Measurements from ENCODE around the gene DIPK1C.

The DIPK1C gene

GRCh38 chr18:74480149-74480651 lies 23.1 kb upstream of the DIPK1C start:
- DNase-seq = no peak

DNA sequence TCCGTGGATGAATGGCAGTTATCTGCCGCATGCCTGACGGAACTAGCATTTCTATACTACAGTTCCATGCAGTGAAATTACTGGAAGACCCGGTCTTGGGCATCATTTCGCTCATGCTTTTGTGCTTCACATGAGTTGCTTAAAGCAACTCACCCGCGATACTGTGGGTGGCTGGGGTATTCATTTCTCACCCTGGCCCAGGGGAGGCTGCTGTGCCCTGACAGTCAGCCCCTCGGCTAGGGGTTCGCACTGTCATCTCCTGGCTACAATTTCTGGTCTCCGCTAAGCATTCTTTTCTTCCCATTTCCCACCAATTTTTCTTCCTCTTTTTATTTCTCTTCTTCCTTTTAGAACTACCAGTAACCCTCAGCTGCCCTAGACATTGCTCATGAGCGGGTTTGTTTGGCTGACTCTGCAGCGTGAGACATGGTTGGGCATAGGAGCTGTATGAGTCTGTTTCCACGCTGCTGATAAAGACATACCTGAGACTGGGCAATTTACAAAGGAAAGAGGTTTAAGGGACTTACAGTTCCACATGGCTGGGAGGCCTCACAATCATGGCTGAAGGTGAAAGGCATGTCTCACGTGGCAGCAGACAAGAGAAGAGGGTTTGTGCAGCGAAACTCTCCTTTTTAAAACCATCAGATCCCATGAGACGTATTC lies 22.5 kb upstream of the DIPK1C start:
- DNase-seq = no peak

DNA sequence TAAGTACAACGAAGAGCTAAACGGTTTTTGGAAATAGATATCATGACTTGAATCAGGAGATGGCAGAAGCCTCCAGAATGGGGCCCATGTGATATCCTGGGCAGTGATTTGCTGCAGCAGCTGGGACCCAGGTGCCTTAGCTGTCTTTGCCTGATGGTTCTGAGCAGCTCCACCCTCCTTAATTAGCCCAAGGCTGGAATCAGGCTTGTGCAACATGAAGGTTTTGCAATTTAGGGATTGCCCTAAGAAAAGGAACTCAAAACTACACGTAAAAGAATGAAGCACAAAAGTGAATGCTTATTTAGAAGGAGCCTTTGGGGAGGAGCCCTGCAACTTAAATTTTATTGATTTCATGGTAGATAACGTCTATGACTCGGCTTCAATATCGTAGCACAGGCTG lies 21.8 kb upstream of the DIPK1C start:
- no peak for DNase-seq

DNA sequence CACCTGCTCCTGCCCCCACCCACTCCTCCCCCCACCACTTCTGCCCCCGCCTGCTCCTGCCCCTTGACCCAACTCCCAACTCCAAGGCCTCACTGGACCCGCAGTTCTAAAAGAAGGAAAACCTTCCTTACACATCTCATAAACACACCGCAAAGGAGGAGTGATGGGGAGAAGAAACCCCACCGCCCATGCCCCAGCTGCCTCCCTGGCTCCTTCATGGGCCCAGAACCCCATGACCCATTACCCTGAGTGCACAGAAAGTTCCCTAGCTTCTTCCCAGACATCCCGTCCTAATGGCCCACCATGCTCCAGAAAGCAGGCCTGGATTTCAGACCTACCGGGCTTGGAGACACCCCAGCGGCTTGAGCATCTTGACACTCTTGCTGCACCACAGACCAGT lies 21.2 kb upstream of the DIPK1C start:
- no peak for DNase-seq

GRCh38 chr18:74477771-74478170 lies 20.7 kb upstream of the DIPK1C start:
- DNase-seq = no peak

- peak; percentile 57 for DNase-seq
Observed at GRCh38 chr18:74476140-74476539, 19.0 kb upstream of the DIPK1C start.

DNA sequence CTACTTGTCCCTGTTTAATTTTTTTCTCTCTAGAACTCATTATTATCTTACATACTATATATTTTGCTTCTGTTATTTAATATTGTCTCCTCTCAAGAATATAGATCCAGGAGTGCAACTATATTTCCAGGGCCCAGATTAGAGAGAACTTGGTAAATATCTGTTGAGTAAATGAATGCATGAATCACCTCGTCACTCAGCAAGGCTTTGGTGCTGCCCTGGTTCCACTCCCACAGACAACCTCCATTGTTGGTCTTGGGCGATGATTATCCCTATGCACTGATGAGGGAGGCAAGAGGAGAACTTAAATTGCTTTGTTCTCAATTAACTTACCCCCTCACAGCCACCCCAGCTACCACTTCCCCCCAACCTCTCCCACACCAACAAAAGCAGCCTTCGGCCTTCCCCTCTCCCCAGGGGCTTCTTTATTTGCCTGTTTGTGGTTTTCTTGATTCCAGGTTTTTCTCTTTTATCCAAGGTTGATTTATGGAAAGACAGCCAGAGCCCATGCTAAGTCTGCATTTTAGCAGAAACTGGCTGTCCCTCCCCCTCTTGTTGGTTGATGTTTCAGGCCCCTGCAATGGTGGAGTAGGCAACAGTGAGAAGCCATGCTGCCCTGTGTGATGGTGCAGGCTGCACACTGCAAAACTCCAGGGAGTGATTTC lies 17.0 kb upstream of the DIPK1C start:
- DNase-seq = no peak

GRCh38 chr18:74472312-74472711 lies 15.2 kb upstream of the DIPK1C start:
- no peak for DNase-seq

- DNase-seq = no peak
Observed at GRCh38 chr18:74468547-74469061, 11.5 kb upstream of the DIPK1C start.

DNA sequence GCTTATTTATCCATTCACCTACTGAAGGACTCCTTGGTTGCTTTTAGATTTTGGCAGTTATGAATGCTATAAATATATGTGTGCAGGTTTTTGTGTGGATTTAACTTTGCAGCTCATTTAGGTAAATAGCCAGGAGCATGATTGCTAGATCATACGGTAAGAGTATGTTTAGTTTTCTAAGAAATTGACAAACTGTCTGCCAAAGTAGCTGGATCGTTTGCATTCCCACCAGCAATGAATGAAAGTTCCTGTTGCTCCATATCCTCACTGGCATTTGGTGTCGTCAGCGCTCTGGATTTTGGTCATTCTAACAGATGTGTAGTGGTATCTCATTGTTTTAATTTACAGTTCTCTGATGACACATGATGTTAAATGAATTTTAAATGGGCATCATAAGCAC lies 8.7 kb upstream of the DIPK1C start:
- no peak for DNase-seq

DNA sequence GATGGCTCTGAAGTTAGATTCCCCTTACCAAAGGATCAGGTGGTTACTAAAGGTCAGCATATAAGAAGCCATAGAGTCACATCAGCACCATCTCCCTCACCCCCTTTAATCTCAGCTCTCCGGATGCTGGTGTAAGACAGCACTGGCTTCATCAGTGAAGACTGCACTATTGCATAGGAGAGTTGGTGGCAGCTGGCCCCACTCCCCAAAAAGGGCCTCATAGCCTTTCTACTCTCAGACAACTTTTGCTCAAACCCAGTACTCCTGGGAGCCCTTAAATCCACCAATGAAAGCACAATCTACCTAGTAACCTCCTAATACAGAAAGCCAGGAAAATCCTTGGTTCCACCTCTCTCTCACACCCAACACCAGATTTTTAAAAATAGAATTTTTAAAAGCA lies 6.9 kb upstream of the DIPK1C start:
- DNase-seq = no peak

DNA sequence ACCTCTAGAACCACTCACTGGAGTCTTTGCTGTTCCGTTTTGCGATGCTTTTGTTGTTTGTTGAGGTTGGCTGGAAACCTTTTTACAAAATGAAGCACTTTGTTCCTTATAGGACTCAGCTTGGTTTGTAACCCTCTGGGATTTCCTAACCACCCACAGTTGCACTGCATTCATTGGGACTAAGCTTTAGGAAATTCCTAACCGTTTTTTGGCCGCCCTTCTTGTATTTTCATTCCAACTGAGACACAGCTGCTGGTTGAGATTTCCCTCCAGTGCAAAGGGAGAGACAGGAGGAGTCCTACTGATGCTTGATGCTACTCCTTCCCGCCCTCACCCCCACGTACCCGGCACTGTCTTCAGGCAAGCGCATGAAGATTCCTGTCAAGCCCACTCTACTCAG lies 6.1 kb upstream of the DIPK1C start:
- DNase-seq = no peak

GRCh38 chr18:74460825-74461224 lies 3.7 kb upstream of the DIPK1C start:
- DNase-seq = no peak

- DNase-seq = no peak
Observed at GRCh38 chr18:74459889-74460288, 2.8 kb upstream of the DIPK1C start.

DNA sequence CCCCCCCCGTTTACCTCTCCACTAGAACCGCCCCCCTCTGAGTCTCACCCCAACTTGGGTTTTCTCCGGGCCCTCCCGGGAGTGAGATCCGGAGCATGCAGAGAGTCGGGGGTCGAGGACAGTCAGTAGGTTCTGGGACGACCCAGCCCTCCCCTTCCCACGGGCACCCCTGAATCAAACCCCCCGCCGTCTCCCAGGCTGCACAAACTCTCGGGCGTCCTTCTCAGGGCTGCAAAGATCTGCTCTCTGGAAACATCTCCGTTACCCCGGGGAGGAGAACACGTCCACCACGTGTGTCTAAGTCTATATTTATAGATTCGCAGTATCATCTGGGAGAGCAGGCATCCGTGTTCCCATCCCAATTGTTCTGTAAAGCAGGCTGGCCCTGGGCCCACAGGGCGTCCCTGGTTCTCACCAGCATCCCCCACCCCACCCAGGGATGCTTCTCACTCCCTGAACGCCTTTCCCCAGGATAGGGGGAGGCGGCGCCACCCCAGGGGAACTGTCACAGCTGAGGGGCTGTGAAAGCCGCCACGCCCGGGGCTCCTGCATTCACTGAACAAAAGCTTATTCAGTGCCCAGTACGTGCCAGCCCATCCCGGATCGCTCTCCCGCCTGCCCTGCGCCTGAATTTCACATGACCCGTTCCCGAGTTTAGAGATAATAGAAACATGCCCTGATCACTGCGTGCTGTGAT lies 765 bp upstream of the DIPK1C start:
- DNase-seq = no peak

DNA sequence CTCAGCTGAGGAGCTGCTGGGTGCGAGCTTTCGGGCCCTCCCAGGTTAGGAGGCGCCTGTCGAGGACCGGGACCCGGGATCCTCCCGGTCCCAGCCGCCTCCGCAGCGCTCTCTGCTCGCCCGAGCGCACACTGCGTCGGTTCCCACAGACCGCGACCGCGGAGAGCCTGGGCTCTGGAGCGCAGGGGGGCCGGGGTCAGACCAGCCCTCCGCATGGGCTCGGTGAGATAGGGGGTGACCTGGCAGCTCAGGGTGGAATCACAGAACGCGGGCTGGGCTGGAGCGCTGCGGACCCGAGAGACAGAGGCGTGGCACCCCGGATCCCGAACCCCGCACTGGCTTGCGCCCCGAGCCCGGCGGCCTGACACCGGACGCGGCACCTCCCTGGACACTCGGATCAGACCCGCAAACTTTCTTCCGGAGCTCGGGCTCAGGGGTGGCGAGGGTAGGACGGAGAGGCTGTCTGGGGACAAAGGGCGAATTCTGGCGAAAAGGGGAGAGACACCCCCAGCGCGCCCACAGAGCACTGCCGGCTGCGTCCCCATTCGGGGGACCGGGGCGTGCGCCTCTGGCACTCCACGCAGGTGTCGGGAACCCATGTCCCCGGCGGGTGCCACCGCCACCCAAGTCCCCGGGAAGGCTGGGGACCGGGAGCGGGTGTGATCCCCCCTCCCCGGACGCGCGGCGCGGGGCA lies 612 bp downstream of the DIPK1C start:
- DNase-seq = no peak

DNA sequence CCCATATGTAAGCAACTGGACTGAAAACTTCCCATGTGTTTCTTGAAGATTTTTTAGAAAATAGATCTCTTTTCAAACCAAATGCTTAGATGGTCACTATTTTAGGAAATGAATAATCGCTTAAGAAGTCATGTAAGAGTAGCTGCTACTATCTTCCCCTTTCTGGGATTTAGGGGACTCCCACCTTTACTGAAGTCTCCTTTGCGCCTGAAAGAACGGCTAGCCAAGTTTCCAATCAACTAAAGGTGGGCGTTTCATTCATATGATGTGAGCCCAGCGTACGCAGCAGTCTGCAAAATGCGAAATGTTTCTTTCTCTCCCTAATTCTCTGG lies 1.1 kb downstream of the DIPK1C start:
- no peak for DNase-seq

DNA sequence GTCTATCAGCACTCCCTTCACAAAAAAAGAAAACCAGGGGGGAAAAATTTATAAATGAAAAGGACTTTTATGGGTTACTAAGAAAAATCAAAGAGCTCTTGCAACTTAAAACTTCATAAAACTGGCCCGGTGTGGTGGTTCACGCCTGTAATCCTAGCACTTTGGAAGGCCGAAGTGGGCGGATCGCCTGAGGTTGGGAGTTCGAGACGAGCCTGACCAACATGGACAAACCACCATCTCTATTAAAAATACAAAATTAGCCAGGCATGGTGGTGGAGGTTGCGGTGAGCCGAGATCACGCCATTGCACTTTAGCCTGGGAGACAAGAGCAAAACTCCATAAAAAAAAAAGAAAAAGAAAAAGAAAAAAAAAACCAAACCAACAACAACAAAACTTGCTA lies 1.7 kb downstream of the DIPK1C start:
- DNase-seq = no peak

DNA sequence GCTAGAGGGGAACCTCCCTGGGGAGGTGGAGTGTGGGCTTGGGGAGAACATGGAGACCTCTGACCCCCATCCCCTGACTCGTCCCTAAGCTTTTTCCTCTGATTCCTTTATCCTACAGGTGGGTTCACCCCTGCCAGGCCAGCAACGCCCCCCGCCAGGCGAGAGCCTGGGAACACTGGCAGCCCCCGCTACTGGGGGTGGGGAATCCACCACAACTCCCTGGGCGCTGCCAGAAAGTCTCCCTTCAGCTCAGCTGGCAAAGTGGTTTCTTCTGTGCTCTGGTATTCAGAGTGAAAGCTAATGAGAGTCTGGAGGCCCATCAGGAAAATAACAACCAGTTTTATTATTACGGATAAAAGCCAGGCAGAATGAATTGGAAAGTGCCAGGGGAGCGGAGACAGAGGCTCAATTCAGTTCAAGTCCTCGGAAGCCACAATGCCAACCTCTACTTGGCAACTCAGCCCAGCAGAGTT lies 2.8 kb downstream of the DIPK1C start:
- DNase-seq = no peak

DNA sequence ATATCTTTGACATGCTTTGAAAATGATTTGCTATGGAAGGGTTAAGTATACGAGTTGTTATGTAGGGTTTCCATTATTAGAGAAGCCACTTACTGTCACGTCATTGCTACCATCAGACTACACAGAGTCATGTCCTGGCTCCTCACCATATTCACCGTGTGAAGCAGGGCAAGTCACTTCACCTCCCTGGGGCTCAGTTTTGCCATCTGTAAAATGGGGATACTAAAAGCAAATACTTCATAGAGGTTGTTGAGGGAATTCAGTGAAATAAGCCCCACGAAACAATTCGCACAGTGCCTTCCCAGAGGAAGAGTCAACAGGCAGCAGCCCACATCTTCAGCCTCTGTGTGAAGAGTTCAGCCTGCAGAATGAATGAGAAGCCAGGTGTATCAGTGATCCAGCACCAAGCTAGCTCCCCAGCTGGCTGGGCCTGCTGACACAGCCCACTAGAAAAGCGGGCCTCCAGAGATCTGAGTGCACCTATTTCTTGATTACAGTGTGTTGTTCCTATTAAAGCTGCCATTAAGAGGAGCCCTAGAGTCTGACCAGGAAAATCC lies 3.4 kb downstream of the DIPK1C start:
- no peak for DNase-seq

- no peak for DNase-seq
Observed at GRCh38 chr18:74453016-74453566, 4.0 kb downstream of the DIPK1C start.

DNA sequence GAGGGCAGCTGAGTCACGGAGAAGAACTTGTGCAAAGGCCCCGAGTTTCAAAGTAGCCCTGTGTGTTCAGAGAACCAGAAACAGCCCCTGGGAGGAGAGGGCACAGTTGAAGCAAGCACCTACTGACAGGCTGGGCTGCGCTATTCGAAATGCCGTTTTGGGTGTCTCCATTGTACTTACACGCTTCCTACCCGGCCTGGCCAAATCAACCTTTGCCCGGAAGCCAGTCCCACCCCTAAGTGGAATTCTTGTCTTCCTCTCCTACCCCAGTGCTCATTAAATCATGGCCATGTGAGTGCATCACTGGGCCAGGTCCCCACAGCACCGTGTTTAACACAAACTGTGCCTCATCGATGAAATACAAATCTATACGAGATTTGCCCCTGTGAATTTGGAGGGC lies 6.0 kb downstream of the DIPK1C start:
- DNase-seq = no peak

- no peak for DNase-seq
Observed at GRCh38 chr18:74450626-74451025, 6.5 kb downstream of the DIPK1C start.
